ENCODE measurements around the gene HEATR1.
A peak's percentile ranks its signal among the peaks of the same experiment; 100 is the strongest.

Gene HEATR1

DNA sequence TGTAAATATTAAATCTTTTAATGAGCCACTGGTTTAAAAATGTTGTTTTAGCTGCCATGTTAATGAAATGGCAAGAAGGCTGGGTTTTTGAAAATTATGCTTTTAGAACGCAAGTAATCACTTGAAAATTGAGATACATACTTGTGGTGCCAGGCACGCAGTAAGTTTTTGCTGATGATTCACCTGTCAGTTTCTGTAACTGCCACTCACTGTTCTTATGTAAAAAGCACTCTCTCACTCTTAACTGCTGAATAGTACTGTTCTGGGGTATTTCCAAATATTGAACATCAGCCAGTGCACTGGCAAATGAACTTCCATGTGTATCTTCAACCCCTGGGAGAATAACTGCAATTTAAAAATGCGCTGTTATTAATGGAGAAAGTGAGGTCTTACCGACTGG lies 62.6 kb downstream of the HEATR1 start:
- DNase-seq (ENCODE audit: low spot score) = no peak

DNA sequence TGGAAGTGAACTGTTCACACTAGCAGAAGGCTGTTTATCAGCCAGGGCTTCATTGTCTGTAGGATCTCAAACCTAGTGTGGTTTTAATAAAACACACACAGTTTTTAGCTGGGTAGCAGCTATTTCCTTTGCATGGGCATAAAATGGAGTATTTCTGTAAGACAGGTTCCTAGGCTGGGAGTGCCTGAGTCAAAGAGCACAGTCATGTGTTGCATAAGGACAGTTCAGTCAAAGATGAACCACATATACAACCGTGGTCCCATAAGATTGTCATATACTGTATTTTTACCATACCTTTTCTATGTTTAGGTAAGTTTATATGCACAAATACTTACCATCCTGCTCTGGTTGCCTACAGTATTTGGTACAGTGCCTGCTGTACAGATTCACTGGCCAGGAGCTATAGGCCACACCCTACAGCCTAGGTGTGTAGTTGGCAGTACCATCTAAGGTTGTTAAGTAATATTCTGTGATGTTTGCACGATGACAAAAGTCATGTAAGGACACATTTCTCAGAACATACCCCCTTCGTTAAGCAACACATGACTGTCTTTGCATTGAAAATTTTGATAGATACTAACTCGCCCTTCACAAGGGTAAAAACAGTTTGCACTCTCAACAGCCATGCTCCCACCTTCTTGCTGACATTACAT lies 63.4 kb downstream of the HEATR1 start:
- DNase-seq (ENCODE audit: low spot score) = no peak

DNA sequence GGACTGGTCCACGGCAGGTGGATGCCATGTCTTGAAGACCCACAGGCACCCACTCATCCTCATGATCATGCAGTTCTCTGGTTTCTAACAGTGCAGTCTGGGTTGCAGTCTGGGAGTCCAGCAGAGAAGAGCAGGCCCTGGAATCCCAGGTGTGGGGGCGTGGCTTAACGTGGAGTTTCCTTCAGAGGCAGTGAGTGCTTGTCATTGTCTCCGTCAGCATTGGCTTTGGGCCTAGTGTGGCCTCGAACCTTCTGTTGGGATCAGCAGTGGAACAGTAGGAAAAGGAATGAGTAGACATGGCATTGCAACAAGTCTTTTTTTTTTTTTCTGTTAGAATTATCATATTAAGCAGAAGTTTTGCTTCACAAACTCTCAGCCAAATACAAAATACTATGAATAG lies 67.8 kb downstream of the HEATR1 start:
- no peak for DNase-seq (ENCODE audit: low spot score)

DNA sequence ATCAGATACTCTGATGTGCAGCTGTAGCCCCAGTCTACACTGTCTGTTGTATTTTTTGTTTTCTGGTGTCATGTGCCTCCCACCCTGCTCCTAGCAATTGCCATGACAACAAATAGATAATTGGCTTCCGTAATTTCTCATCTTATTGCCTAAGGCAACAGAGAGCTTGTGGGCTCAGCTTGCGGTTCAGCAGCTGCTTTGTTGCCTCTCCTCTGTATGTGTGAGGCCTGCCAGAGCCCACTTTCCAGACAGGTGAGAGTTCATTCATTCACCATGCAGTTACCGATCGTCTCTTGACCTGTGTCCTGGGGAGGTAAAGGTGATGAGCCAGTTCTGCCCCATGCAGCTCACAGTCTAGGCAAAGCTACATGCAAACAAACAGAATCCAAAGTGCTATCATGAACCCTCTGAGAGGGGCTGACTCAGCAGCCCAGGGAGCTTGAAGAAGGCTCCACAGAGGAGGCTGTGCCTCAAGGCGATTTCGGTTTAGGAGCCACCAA lies 68.6 kb downstream of the HEATR1 start:
- DNase-seq (ENCODE audit: low spot score) = no peak

DNA sequence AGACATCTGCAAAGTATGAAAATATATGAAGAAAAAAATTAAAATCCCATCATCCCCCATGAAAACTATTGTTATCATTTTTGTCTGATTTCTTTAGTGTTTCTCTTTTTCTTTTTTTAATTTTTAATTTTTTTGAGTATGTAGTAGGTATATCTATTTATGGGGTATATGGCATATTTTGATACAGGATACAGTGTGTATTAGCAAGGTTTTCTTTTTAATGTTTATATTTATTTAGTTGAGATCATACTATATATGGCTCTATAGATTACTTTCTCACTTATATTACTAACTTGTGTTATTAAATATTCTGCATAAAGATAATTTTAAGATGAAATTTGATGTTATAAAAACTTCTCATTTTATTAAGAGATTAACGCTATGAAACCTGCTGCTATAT lies 69.1 kb downstream of the HEATR1 start:
- DNase-seq (ENCODE audit: low spot score) = no peak

DNA sequence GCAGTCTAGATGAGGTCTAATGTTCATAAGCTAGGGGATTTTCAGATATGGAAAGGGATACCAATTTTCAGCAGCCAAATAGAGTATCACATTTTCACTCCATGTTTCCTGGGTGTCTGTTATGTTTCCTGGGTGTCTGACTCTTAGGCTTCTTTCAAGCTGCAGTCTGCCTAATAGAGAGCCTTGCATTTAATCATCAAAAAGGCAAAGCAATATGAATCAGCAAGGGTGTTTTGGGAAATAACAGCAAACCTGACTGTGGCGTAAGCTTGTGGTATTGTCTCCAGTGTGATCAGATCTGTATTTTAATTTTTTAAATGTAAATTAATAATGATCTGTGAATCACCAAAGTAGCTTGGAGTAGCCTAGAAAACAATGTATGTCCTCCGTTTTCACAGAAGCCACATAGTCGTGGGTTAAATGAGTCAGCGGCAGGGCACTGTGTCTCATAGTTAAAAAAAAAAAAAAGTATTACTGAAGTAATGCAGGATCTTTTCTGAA lies 70.1 kb downstream of the HEATR1 start:
- DNase-seq (ENCODE audit: low spot score) = no peak

DNA sequence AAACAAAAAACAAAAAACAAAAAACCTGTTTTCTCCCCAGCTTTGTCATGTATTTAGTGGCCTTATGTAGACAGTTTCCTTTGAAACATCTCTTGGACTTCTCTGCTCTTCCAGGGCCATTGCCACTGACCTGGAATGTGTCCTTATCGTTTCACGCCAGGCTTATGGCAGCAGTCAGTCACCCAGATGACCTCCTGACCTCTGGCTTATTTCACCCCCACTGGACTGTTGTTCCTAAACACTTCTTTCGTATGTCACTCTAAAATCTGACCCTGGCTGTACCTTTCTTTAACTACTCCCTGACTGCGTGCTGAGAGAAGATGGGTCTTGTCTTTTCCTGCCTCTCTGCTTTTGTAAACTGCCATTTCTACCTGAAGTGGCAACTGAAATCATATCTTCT lies 71.5 kb downstream of the HEATR1 start:
- DNase-seq (ENCODE audit: low spot score) = no peak

DNA sequence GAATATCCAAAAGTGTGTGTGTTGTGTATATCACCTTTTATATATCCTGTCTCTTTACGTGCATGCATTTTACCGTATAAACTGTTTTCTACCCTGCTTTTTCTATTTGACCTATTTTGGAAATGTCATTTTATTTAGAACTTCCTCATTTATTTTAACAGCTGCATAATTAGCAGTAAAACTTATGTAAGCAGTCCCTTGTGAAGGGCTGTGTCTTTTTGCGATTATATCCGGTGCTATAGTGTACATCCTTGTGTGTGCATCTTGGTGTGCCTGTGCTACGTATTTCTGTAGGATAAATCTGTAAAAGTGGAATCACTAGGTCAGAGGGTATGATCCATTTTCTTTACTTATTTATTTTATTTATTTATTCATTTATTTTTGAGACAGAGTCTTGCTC lies 73.4 kb downstream of the HEATR1 start:
- DNase-seq (ENCODE audit: low spot score) = no peak

DNA sequence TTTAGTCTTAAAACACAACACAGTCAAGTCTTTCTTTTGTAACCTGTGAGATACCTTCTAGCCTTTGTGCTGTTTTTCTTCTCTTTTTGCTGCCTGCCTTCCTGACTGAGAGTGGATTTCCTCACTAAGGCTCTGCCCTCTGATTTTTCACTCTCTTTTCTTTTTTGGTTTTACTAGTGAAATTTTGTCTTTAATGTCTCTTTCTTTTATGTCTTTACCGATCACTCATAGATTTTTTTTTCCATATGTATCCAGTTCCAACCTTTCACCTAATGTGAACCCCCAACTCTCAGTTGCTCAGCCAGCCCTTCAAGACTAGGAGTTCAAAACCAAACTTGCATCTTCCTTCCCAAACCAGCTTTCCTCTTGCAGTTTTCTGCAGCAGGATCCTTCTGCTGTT lies 74.0 kb downstream of the HEATR1 start:
- no peak for DNase-seq (ENCODE audit: low spot score)

DNA sequence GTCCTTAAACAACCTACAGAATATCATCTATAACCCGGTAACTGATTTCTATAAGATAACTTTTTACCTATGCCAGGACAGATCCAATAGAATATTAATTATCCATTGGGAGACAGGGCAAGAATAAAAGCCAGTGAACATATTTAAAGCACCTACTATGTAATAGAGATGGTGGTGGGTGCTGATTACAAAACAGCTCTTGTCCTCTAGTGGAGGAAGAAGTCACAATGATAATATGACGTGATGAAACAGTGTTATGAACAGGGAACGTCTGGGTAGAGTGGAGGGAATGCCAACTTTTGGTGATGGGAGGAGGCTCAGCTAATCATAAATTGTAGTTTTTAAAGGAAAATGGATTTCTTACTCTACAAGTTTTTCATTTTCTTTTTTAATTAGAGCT lies 78.2 kb downstream of the HEATR1 start:
- no peak for DNase-seq (ENCODE audit: low spot score)

DNA sequence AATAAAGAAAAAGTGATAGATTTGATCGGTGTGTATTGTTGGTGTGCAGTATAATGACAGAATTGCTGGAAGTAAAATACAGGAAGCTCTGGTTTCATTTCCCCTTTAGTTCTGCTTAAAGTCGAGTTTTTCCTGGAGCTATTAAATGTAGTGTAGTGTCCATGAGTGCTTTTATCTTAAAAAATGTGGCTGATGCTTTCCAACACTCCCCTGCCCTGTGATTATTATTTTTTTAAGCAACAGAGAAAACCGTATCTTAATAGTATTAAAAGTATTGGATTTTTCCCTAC lies 79.5 kb downstream of the HEATR1 start:
- DNase-seq (ENCODE audit: low spot score) = no peak

DNA sequence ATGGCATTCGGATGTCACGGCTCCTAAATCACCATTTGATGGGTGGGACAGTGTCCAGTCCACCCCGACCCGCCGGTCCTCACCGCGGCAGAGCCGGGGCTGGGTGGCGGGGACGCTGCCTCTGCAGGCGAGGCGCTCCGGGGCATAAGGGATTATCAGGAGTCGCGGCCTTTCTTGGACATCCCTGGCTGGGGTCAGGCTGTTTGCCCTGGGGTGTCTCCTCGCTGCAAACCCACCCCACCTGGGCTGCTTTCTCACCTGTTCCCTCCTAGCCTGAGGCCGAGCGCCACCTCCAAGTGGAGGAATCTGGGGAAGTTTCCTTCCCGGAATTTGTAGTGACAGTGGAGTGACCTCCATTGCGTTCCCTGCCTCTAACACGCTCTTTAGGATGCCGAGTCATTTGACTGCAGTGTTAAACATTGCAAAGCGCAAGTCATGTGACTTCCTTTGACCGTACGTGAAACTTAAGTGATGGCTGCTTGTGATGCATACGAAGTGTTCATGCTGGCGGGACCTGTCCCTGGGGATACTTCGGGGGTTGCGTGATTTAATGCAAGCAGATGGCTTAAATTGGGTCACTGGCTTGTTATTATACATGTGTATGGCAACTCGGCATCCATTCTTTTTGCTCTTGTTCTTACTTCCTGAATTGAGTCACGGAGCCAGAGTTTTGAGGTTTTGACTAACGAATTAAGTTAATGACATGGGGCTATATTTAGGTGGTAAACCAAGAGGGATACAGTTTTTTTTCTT lies 80.0 kb downstream of the HEATR1 start:
- peak; percentile 73 for DNase-seq (ENCODE audit: low spot score)

DNA sequence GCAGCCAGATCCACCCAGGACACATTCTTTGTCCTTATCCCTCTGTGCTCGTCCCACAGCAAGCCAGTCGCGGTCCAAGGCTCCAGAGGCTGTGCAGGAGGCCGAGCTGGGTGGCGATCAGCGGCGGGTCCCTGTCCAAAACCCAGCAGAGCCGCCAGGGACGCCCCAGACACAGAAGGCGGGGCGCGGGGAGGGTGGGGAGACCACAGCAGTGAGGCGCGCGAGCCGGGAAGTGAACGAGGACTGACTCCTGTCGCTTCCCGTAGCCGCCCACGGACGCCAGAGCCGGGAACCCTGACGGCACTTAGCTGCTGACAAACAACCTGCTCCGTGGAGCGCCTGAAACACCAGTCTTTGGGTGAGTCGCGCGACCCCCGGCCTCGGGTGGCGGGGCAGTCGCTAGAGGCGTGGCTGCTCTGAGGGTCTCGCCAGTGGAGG lies 80.6 kb downstream of the HEATR1 start, which contains the start of gene LGALS8:
TSS of gene LGALS8 (plus strand) at position 279 of the 438 bp plus-strand sequence. CDS start 2,089 bp downstream, outside the sequence.
- peak; percentile 80 for DNase-seq (ENCODE audit: low spot score)

DNA sequence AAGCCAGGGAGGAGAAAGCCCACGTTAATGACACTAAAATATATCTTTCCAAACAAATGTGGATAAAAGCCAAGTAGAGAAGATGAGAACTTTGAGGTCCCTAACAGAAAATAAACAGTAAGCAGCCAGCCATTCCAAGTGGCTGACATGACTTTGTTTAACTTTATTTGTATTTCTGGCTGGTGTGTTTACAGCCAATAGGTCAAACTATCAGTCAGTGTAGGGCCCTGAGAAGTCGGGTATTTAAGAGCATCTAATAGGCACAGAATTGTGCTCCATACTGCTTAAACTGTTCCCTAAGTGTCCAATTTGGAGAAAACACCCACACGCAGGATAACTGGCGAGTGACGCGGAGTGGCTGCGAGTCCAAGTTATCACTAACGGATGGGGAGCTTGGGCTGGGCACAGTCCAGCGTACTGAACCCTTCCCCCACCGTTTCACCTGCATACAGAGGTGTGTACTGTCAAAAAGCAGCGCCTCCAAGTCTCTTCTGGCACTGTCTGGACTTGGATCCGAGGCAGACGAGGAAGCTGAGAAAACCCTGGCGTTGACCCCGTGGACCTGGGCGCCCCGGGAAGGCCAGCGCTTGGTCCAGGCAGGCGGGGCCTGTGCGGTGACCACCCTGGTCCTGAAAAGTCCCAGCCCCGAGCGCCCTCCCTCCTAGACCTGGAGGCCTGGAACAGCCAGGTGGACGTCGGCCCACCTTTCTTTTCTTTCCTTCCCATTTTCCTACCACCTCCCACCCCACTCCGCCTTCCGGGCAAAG lies 81.2 kb downstream of the HEATR1 start:
- DNase-seq (ENCODE audit: low spot score) = no peak

DNA sequence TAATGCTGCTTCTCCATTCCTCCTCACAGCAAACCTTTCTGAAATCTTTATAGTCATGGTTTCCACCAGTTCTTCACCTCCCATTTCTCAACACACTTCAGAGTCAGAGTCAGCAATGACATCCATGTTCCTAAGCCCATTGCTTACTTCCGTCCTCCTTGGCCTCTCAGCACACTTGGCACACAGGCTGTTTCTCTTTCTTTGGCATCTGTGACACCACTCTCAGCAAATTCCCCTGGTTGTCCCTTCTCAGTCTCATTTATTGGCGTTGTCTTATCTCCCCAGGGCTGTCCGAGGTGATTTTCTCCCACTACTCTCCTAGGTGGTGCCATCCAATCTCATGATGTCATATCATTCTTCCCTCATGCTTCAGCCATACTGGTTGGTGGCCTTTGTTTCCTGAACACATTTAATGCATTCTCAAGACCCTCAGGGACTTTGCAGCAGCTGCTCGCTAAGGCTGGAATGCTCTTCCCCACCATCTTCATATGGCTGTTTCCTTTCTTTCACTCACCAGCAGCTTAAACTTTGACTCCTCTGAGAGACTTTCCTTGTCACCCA lies 83.8 kb downstream of the HEATR1 start:
- DNase-seq (ENCODE audit: low spot score) = no peak

DNA sequence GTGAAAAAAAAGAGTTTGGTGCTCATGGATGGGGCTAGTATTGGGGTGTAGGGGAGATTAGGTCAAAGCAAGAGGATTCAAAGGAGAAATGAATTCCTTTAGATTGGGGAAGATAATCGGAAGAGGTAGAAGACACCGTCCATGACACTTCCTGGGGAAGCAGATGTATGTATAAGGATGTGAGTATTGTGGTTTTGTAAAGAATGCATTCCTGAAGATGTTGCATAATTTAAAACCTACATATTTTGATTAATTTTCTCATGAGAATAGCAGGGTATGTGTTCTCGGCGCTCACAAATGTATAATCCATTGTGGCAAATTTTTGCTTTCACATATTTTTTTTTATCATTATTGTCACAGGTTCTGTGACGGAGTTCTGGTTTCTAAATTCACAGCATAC lies 86.0 kb downstream of the HEATR1 start:
- no peak for DNase-seq (ENCODE audit: low spot score)

DNA sequence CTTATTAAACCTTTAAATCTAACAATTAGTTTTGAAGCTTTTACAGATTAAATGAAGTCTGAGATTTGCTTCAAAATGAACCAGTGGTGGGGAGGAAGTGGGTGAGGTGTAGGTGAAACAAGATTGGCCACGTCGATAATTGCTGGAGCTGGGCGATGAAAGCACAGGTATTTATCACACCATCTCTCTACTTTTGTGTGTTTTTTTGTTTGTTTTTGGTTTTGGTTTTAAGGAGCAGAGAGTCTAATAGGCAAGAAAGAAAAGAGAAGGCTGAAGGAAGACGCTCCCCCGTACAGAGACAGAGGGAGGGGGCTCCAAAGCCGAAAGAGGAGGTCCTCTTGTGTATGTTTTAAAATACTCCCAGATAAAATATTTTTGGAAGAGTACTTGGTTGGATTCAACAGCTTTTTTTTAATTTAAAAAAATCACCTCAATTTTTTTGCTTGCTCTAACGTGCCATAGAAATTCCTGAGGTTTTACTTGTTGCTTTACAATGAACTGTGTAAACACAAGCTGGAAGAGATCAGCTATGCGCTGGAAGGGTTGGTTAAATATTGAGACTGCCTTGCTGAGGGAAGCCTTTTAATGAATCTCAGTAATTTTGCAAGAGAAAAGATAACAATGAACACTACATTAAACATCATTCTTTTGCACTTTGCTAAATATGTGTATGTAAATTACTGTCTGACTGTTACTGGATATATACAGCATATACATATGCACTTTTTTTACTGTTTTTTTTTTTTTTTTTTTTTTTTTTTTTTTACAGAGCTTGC lies 87.2 kb downstream of the HEATR1 start:
- DNase-seq (ENCODE audit: low spot score) = no peak

DNA sequence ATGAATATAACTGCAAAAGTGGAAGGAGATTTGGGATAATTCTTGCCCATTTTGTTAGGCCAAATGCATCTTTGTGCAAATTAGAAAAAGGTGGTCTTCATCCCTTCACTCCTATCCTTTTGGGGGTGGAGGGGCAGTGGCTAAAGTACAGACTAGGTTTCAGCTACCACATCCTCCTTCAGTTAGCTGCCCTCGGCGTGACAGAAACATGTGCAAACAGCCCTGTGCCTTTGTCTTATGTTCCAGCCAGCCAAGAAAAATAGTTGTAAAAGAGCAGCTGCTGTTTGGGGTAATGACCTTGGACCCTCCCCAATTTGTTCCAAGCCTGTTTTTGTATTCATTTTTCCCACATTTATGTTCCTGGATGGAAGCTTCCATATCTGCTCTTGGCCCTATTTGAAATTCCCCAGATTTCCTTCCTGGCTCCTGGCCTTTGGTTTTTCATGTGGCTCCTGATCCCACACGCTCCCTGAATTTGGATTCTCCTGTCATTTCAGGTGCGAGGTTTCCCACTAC lies 88.8 kb downstream of the HEATR1 start:
- DNase-seq (ENCODE audit: low spot score) = no peak

DNA sequence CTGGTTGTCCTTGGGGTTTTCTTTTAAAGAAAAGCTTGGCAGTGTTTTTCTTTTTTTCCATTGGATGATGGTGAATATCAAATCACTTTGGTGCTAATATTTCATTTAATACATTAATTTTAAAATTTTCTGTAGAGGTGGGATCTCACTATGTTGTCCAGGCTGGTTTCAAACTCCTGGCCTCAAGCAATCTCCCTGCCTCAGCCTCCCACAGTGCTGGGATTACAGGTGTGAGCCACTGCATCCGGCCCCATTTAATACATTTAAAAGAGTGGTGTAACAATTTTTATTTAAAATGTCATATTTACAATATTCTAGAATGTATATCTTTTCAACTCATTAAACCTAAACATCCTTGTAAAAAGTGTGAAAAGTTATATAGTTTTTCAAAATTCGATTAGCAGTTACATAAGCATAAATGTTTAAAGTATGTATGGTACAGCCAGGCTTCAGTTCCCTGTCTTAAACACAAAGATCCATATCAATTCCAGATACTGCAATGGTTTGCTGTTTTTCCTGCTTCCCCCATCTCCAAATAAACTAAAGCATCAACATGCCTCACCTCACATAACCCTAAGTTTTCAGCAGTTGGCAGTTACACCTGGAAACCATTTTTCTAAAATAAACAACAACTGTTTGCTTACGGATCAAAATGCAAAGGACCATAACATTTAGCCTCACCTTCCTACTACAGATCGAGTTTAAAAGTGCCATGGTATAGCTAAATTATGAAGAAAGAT lies 89.4 kb downstream of the HEATR1 start:
- no peak for DNase-seq (ENCODE audit: low spot score)

DNA sequence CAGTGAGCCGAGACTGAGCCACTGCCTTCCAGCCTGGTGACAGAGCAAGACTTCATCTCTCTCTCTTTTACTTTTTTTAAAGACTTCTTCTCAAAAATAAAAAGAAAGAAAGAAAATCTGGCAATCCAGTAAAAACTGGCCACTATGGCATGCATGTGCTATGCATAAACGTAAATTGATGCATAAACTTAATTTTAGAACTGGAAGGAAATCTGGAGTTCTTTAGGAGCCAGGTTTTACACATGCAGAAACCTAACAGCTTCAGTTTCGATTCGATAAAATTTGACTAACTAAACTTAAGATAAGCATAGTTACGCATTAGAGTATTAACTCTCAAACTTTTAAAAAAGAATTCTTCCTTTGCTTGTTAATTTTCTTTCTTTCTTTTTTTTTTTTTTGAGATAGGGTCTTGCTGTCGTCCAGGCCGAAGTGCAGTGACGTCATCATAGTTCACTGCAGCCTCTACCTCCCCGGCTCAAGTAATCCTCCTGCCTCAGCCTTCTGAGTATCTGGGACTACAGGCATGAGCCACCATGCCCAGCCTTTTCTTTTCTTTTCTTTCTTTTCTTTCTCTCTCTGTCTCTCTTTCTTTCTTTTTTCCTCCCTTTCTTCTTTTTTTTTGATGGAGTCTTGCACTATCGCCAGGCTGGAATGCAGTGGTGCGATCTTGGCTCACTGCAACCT lies 92.4 kb downstream of the HEATR1 start:
- DNase-seq (ENCODE audit: low spot score) = no peak

Data from ecto neural progenitor cell (in vitro differentiated cells).